GM13976 (cell line): ENCODE data around the gene USF2.

Source experiments
- DNase-seq: peaks from one replicate; pipeline ENCODE4 v3.0.0; 2012; ENCODE audit warnings: low spot score
- in situ Hi-C: fragments of 300-500 bp; cut with MboI; formaldehyde crosslinking; loops from one replicate; pipeline ENCODE4 v1.12.0; 2022; ENCODE audit warnings: low sequenced_read_pairs, mixed read lengths, inconsistent platforms; ENCODE audit not compliant: unreplicated experiment
- TF ChIP-seq, protein P1 (sequence below): IDR thresholded peaks from 2 replicates; pipeline ENCODE4 v1.5.1; 2012; ENCODE audit warnings: borderline replicate concordance, mild to moderate bottlenecking; ENCODE audit not compliant: insufficient read depth; ENCODE audit errors: extremely low read depth, missing control alignments, control extremely low read depth

Gene USF2

GRCh38 chr19:35318679-35319448, 50.1 kb downstream of the USF2 start:
- TF ChIP-seq, protein P1, sequence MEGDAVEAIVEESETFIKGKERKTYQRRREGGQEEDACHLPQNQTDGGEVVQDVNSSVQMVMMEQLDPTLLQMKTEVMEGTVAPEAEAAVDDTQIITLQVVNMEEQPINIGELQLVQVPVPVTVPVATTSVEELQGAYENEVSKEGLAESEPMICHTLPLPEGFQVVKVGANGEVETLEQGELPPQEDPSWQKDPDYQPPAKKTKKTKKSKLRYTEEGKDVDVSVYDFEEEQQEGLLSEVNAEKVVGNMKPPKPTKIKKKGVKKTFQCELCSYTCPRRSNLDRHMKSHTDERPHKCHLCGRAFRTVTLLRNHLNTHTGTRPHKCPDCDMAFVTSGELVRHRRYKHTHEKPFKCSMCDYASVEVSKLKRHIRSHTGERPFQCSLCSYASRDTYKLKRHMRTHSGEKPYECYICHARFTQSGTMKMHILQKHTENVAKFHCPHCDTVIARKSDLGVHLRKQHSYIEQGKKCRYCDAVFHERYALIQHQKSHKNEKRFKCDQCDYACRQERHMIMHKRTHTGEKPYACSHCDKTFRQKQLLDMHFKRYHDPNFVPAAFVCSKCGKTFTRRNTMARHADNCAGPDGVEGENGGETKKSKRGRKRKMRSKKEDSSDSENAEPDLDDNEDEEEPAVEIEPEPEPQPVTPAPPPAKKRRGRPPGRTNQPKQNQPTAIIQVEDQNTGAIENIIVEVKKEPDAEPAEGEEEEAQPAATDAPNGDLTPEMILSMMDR, result no peak
- in situ Hi-C loops, result no loop called here
- no peak for DNase-seq

DNA sequence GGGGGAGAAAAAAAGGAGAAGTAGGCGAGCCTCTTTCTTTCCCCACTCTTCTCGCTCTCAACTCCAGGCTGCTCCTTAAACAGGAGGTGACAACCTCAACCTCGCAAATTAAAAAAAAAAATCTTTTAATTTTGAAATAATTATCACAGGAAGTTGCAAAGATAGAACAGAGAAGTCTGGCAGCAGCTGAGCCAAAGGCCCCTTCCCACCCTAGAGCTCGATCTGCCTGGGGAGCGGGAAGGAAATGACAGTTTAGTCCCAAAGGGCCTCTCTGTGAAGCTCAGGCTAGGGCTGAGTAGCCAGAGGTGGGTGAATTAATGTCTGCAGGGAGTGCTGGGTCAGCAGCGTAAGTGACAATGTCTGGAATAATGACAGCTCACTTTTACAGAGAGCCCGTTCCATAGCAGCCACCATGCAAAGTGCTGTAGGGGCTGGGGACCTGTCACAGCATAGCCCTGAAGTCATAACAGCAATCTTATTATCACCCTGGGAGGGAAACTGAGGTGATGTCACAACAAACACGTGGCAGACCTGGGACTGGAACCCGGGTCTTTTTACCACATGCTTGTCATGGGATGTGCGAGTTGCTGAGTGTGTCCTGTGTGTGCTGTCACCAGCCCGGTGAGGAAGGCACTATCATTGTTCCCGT, 51.4 kb downstream of the USF2 start:
- in situ Hi-C loops, result no loop called here
- no peak for DNase-seq
- TF ChIP-seq, protein P1, result no peak

GRCh38 chr19:35321291-35321690, 52.5 kb downstream of the USF2 start:
- TF ChIP-seq, protein P1, result no peak
- in situ Hi-C loops, result no loop called here
- DNase-seq, result no peak

- DNase-seq, result no peak
- TF ChIP-seq, protein P1, result no peak
- in situ Hi-C loops, result no loop called here
These were observed 53.3 kb downstream of the USF2 start for GRCh38 chr19:35322014-35322413.

- TF ChIP-seq, protein P1, result peak; percentile 32
- DNase-seq, result no peak
- in situ Hi-C loops, result no loop called here
These were observed 58.9 kb downstream of the USF2 start for GRCh38 chr19:35327642-35328041.

DNA sequence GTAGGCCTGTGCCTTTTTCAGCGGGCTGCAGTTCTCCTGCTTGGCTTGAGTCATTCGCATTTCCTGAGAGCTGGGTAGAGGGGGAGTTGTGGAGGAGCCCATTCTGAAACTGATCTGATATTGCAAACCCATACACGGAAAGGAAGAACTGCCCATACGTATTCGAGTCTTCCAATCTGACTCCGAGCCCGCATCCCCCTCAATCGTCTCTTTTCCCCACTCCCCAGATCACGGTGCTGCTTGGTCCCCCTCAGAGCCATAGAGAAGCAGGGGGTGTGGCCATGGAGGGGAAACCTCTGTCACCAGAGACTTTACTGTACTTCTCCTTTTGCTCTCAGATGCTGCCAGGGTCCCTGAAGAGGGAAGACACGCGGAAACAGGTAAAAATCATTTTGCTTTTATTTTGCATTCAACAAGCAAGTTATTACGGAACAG, 60.1 kb downstream of the USF2 start, which contains the start of gene CD22:
Gene CD22, plus strand, starts transcription at position 337 of the 435 bp plus-strand sequence. CDS start 2,854 bp downstream, outside the sequence.
- DNase-seq, result peak; percentile 76
- in situ Hi-C loops, result no loop called here
- TF ChIP-seq, protein P1, result no peak
